Activated naive CD8-positive, alpha-beta T cell (primary cell): ENCODE results near the gene PHLDA2.

Source experiments
- H3K27ac Mint-ChIP-seq: one replicate; pipeline ENCODE4 v1.8.0; 2021; ENCODE audit warnings: mixed read lengths
- H3K27me3 Mint-ChIP-seq: one replicate; pipeline ENCODE4 v1.8.0; 2021; ENCODE audit warnings: mixed read lengths
- H3K36me3 Mint-ChIP-seq: one replicate; pipeline ENCODE4 v1.8.0; 2021; ENCODE audit warnings: mixed read lengths
- H3K4me1 Mint-ChIP-seq: one replicate; pipeline ENCODE4 v1.8.0; 2021; ENCODE audit warnings: low read depth, mixed read lengths
- H3K4me3 Mint-ChIP-seq: one replicate; pipeline ENCODE4 v1.8.0; 2021; ENCODE audit warnings: mild to moderate bottlenecking, mixed read lengths
- H3K9me3 Mint-ChIP-seq: one replicate; pipeline ENCODE4 v1.8.0; 2021; ENCODE audit warnings: low read depth, mixed read lengths

Gene PHLDA2

DNA sequence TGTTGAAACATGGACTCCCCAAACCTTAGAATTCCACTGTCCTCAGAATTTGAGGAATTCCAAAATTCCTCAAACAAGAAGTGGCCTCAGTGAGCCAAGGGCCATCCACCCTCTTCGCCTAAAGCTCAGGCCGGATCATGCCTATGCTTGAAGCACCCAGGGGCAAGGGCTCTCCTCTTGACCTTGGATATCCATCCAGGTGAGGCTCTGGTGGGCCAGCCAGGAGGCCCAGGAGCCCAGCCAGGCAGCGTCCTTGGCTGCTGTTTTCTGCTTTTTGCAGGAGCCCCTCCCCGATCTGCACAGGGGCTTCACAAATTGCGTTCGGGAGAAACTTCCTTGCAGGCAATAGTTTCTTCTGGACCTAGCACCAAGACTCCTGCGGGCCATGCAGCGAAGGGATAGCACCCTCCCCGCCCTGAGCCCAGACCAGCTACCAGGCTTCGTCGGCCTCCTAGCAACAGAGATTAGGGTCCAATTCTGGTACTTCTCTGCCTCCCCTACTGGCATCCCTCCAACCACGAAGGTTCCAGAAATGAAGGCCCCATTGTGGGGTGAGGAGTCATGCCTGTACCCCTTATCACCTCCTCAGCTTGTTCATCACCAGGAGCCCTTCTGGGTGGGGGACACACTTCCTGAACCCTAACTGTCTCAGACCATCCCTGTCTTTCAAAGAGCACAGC is 2.0 kb downstream of the PHLDA2 start:
- H3K4me3 Mint-ChIP-seq, result no peak overlapping the region
- peaks cover 17% of the 10 kb centered on the region for H3K4me1 Mint-ChIP-seq
- no peaks in the 10 kb centered on the region for H3K27me3 Mint-ChIP-seq
- no peaks in the 10 kb centered on the region for H3K9me3 Mint-ChIP-seq
- H3K27ac Mint-ChIP-seq, result no peak overlapping the region
- no peaks in the 10 kb centered on the region for H3K36me3 Mint-ChIP-seq

- Mint-ChIP-seq H3K27me3 (no peaks in the 10 kb centered on the region), H3K4me1 (peaks cover 17% of the 10 kb centered on the region), H3K36me3 (no peaks in the 10 kb centered on the region), H3K9me3 (no peaks in the 10 kb centered on the region), H3K27ac (no peak overlapping the region), H3K4me3 (no peak overlapping the region)
Measured at GRCh38 chr11:2926611-2927051, 2.6 kb downstream of the PHLDA2 start.

GRCh38 chr11:2924821-2925675 is 4.2 kb downstream of the PHLDA2 start:
- Mint-ChIP-seq H3K4me3 (no peak overlapping the region), H3K36me3 (no peaks in the 10 kb centered on the region), H3K27me3 (no peaks in the 10 kb centered on the region), H3K4me1 (peaks cover 14% of the 10 kb centered on the region), H3K9me3 (no peaks in the 10 kb centered on the region), H3K27ac (no peak overlapping the region)

- peaks cover 11% of the 10 kb centered on the region for H3K4me1 Mint-ChIP-seq
- no peak overlapping the region for H3K27ac Mint-ChIP-seq
- no peaks in the 10 kb centered on the region for H3K9me3 Mint-ChIP-seq
- H3K36me3 Mint-ChIP-seq, result no peaks in the 10 kb centered on the region
- H3K27me3 Mint-ChIP-seq, result no peaks in the 10 kb centered on the region
- no peak overlapping the region for H3K4me3 Mint-ChIP-seq
Measured at GRCh38 chr11:2924381-2924780, 4.8 kb downstream of the PHLDA2 start.

GRCh38 chr11:2923446-2924375 is 5.5 kb downstream of the PHLDA2 start:
- H3K36me3 Mint-ChIP-seq, result no peaks in the 10 kb centered on the region

DNA sequence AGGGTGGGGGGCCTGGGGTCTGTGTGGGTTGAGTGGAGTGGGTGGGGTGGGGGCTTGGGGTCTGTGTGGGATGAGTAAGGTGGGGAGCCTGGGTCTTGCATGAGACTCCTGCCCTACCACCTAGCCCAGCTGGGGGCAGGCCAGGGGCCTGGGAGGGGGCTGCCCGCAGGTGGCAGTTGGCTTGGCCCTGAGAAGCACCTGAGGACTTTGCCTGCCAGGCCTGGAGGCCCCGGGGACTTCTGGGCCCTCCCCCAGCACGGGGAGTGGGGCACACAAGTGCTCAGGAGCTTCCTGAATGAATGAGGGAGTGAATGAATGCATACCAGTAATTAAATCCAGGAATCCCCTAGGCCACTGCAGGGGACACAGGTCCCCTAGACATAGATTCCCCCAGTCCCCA is 6.6 kb downstream of the PHLDA2 start:
- no peaks in the 10 kb centered on the region for H3K36me3 Mint-ChIP-seq
- no peaks in the 10 kb centered on the region for H3K9me3 Mint-ChIP-seq
- no peak overlapping the region for H3K4me3 Mint-ChIP-seq
- H3K27ac Mint-ChIP-seq, result no peak overlapping the region
- H3K4me1 Mint-ChIP-seq, result no peaks in the 10 kb centered on the region
- H3K27me3 Mint-ChIP-seq, result no peaks in the 10 kb centered on the region

More at GRCh38 chr11:2923446-2924375, 5.5 kb downstream of the PHLDA2 start:
- no peak overlapping the region for H3K4me3 Mint-ChIP-seq
- no peak overlapping the region for H3K27ac Mint-ChIP-seq
- H3K27me3 Mint-ChIP-seq, result no peaks in the 10 kb centered on the region
- no peaks in the 10 kb centered on the region for H3K9me3 Mint-ChIP-seq
- H3K4me1 Mint-ChIP-seq, result peaks cover 8% of the 10 kb centered on the region

DNA sequence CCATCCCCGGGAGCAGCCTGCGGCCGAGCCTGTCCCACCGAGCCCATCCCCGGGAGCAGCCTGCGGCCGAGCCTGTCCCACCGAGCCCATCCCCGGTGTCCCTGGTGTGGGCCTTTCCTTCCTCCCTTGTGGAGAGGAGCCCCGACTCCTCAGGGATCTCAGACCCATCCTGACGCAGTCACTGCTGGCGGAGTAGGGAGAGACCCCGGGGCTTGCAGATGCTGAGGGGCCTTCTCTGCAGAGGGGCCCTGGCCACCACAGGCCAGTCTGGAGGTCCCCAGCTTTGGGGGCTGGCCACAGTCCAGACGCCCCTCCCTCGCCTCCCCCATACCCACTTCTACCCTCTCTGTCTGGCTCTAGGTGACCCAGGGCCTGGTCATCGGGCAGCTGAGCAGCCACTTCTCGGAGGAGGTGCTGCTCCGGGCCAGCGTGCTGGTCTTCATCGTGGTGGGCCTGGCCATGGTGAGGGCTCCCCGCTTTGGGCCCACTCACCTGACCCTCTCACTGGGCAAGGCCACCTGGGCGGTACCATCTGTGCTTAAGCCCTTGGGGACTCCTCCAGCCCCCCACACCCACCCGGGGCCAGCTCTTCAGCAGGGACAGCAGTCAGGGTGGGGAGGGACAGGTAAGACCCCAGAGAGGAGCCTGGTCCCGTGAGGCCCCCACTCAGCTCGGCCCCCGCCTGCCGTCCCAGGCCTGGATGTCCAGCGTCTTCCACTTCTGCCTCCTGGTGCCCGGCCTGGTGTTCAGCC is 7.3 kb downstream of the PHLDA2 start:
- no peak overlapping the region for H3K4me3 Mint-ChIP-seq
- no peaks in the 10 kb centered on the region for H3K4me1 Mint-ChIP-seq
- H3K9me3 Mint-ChIP-seq, result no peaks in the 10 kb centered on the region
- no peak overlapping the region for H3K27ac Mint-ChIP-seq
- no peaks in the 10 kb centered on the region for H3K27me3 Mint-ChIP-seq
- no peaks in the 10 kb centered on the region for H3K36me3 Mint-ChIP-seq

- Mint-ChIP-seq H3K9me3 (no peaks in the 10 kb centered on the region), H3K27me3 (no peaks in the 10 kb centered on the region), H3K4me3 (no peak overlapping the region), H3K27ac (no peak overlapping the region), H3K36me3 (no peaks in the 10 kb centered on the region), H3K4me1 (no peaks in the 10 kb centered on the region)
Measured at GRCh38 chr11:2921261-2921660, 8.0 kb downstream of the PHLDA2 start.

- no peaks in the 10 kb centered on the region for H3K4me1 Mint-ChIP-seq
- H3K9me3 Mint-ChIP-seq, result no peaks in the 10 kb centered on the region
- H3K4me3 Mint-ChIP-seq, result no peak overlapping the region
- no peaks in the 10 kb centered on the region for H3K27me3 Mint-ChIP-seq
- no peak overlapping the region for H3K27ac Mint-ChIP-seq
- no peaks in the 10 kb centered on the region for H3K36me3 Mint-ChIP-seq
Measured at GRCh38 chr11:2920343-2920742, 8.9 kb downstream of the PHLDA2 start.

DNA sequence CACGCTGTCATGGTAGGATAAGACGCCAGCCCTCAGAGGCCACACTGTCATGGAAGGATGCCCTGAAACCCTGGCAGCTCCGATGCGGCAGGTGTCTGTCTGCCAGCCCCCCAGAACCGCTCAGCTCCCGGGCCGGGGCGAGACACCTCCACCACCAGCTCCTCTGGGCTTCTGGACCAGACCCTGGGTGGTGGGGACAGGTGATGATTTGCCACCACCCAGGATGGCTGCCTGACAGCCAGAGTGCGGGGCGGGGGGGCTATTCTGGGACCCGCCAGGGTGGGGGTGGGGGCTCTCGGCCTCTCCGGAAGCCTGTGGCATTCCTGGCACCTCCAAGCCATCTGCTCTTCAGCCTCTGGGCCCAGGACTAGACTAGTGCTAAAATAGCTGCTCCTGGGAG is 9.4 kb downstream of the PHLDA2 start:
- Mint-ChIP-seq H3K9me3 (no peaks in the 10 kb centered on the region), H3K27me3 (no peaks in the 10 kb centered on the region), H3K4me3 (no peak overlapping the region), H3K36me3 (no peaks in the 10 kb centered on the region), H3K4me1 (no peaks in the 10 kb centered on the region), H3K27ac (no peak overlapping the region)

GRCh38 chr11:2919188-2919587 is 10.0 kb downstream of the PHLDA2 start:
- Mint-ChIP-seq H3K27me3 (no peaks in the 10 kb centered on the region), H3K4me3 (no peak overlapping the region), H3K36me3 (no peaks in the 10 kb centered on the region), H3K4me1 (no peaks in the 10 kb centered on the region), H3K27ac (no peak overlapping the region), H3K9me3 (no peaks in the 10 kb centered on the region)

GRCh38 chr11:2917842-2918490 is 11.3 kb downstream of the PHLDA2 start:
- Mint-ChIP-seq H3K9me3 (no peaks in the 10 kb centered on the region), H3K4me1 (peaks cover 11% of the 10 kb centered on the region), H3K36me3 (no peaks in the 10 kb centered on the region), H3K27ac (no peak overlapping the region), H3K4me3 (no peak overlapping the region), H3K27me3 (no peaks in the 10 kb centered on the region)

DNA sequence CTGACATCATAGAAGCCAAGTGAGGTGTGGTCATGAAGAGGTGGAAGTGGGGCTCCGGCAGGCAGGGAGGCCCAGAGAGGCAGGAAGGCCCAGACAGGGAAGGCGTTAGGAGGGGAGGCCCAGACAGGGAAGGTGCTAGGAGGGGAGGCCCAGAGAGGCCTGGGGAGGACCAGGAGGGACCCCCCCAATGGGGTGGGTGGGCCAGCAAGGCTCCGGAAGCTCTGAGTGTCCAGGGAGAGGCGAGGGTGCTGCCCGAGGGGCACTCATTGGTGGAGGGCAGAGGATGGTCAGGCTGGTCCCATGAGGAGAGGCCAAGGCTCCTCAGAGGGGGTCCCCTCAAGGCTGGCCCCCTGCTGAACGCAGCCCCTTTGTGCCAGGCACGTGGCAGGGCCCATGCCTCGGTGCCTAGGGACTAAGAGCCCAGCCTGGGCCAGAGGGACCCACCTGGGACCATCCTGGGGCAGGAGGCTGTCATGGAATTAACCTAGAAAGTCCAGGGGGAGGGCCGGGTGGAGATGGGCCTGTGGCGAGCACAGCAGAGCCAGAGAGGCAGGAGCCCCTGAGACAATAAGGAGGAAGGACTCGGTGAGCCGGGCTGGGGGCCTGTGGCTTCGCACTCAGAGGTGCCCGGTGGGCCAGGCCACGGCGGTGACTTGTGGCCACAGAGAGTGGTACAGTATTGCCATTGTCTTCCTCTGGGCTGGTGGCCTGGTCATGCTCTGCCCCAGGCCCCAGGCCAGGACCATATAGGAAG is 12.2 kb downstream of the PHLDA2 start:
- peaks cover 11% of the 10 kb centered on the region for H3K4me1 Mint-ChIP-seq
- H3K27ac Mint-ChIP-seq, result no peak overlapping the region
- no peaks in the 10 kb centered on the region for H3K27me3 Mint-ChIP-seq
- no peak overlapping the region for H3K4me3 Mint-ChIP-seq
- H3K36me3 Mint-ChIP-seq, result no peaks in the 10 kb centered on the region
- no peaks in the 10 kb centered on the region for H3K9me3 Mint-ChIP-seq
